Effector CD4-positive, alpha-beta T cell (primary cell): ENCODE data around the gene VAC14.
"Not testable (repeated sequence)": the region's sequence is repeated elsewhere in the genome, so short reads cannot be mapped to it uniquely, and the experiment has no call there.

ENCODE experiments used
- DNase-seq: peaks from one replicate; pipeline ENCODE4 v3.0.0-alpha.2; 2020

Gene VAC14

DNA sequence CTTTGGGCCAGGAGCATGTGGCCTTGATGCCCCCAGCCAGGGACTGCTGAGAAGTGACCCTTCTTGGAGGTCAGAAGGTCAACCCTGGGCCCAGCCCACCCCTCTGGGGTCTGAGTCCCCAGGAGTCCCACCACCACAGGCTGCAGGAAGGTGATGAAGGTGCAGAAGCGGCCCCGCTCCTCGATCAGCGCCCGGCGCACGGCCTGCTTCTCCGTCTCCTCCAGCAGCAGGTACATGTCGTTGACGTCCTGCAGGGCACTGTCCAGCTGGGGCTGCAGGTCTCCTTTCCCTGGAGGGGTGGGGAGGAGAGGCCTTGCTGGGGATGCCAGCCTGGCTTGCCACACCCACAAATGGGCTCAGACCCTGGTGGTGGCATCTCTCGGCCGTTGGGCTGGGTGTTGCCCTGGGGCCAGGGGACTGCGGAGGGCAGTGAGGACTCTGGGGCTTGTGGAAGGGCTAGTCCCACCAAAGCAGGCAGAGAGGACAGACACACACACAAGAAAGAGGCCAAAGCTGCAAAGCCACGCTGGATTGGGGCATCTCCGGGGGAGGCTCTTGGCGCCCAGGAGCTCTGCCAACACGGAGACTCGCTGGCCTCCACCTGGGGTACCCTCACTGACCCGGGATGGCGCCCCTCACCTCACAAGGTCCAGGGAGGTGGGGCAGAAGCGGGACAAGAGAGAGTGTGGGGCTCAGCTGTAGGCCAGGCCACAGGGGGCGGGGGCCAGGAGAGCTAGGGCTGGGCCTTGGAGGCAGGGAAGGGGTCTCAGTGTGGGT lies 122.6 kb downstream of the VAC14 start:
- no peak for DNase-seq

DNA sequence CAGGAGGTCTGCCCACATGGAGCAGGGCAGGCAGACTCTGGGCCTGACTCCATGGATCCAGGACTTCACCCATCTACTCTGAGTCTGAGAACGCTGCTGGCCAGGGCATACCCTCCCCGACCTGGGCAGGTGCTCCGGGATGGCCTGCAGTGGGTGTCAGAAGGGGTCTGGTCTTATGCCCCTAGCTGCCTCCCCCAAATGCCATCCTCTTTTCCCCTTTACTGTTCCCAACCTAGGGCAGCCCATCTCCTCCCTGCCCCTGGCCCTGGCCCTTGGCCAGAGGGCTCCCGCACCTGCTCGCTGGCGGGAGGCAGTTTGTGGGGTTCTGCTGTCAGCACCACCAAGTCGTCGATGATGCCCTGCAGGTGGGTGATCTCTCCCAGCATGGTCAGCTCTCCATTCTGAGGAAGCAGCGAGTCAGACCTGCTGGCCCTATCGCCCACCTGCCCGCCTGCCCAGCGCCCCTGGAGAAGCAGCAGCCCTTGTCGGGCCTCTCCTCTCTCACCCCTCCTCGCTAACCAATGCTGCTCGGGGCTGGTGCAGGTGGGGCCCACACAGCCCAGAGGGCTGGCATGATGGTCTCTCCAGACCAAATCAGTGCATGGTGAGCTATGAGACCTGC lies 123.3 kb downstream of the VAC14 start:
- DNase-seq: no peak

DNA sequence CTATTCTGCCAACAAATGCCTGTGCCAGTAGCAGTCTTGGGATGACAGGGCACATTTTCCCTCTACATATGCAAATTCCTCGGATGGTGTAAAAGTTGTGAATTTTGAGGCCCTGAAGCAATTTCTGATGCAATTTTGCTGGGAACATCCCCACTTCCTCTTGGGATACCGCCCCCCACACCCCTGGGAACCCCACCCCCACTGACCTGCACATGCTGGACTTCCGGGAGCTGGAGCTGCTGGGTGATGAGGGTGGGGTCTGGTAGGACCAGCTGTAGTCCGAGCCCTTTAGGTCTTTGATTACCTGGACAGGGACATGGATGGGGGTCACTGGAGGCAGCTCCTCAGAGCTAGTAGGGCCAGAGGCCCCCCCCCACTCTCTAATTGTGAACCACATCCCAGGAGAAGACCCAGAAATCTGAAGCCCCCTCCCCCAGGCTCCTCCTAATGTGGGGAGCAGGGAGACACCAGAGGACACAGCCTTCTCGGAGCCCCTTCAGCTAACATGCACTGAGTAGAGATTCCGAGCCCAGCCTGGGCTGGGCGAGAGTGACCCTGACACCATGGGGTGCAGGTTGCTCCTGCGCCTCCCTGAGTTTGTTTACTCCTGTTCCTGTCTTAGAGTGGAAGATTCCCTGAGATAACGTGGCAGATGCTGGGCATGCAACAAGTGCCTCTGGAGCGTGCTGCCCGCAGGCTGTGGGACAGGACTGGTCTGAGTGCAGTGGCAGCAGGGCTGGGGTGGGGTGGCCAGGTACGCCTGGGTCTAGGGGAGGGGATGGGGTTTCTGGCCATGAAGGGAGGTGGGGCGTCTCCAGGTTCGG lies 124.1 kb downstream of the VAC14 start:
- DNase-seq: no peak

DNA sequence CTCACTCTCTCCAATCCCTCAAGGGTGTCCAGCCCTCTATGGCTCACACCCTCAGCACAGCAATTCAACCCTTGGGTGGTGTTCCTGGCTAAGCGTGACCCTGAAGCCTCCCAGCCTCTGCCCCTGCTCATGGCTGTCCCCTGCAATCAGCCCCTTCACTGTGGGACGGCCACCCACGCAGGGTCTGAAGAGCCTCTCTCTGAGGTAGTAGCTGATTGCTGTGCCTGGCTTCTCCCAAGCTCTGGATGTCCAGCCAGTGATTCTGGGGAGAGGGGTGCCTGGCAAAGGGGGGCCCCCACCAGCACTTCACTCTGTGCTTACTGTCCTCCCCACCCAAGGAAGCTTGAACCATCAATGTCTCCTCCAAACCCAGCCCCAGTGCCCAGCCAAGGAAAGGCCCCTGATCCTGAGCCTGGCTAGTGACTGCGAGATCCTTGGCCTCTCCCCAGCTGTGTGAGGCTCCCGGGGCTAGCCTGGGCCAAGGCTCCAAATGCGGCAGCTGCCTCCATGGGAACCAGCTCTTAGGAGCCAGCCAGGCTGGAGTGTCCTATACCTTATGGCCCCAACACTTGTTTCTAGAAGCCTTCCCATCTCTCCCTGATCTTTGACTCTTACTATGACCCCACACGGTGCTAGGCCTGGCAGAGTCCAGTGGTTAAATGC lies 125.0 kb downstream of the VAC14 start:
- DNase-seq: no peak

DNA sequence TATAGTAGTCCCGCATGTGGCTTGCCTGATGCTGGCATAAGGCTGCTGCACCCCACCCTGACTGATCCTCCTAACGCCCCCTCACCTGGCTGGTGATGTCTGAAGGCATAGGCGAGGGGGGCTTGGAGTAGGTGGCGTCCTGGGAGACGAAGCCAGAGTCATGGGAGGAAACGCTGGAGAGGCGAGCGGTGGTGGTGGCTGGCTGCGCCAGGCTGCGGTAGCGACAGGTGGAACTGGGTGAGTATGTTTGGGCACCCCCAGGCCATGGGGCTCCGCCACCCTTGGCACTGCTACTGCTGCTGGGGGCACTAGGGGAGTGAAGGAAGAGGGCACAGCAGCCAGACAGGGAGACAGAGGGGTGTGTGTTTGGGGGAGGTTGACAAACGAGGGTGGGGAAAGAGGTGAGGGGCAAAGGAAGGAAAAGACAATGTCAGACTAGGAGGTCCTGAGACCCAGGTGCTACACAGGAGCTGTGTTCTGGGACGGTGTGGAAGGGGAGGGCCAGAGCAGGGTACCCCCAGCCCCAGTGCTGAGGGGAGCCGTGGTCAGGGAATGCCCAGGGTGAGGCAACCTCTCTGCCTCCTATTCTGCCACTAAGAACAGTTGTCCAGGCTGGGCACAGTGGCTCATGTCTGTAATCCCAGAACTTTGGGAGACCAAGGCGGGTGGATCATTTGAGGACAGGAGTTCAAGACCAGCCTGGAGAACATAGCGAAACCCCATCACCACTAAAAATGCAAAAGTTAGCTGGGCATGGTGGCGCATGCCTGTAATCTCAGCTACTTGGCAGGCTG lies 126.5 kb downstream of the VAC14 start:
- DNase-seq: no peak

DNA sequence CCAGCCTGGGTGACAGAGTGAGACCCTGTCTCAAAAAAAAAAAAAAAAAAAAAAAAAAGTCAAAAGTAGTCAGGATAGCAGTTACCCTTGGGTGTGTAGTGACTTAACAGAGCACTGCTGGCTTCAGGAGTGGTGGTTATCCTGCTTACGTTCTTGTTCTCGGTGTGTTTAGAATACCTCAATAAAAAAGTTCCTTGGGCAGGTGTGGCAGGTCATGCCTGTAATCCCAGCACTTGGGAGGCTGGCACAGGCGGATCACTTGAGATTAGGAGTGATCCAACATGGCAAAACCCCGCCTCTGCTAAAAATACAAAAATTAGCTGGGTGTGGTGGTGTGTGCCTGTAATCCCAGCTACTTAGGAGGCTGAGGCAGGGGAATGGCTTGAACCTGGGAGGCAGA lies 130.0 kb downstream of the VAC14 start:
- DNase-seq: not testable (repeated sequence)

DNA sequence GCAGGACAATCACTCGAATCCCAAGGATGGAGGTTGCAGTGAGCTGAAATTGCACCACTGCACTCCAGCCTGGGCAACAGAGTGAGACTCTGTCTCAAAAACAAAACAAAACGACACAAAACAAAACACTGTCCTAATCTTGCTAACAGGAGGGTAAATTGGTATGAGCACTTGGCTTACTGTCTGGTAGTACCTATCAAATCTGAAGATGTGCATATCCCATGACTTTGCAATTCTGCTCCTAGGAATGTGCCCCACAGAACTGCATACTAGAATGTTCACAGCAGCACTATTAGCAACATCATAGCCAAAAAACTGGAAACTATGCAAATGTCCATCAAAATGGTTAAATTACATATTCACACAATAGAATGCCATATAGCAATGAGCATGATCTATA lies 130.8 kb downstream of the VAC14 start:
- DNase-seq: no peak

DNA sequence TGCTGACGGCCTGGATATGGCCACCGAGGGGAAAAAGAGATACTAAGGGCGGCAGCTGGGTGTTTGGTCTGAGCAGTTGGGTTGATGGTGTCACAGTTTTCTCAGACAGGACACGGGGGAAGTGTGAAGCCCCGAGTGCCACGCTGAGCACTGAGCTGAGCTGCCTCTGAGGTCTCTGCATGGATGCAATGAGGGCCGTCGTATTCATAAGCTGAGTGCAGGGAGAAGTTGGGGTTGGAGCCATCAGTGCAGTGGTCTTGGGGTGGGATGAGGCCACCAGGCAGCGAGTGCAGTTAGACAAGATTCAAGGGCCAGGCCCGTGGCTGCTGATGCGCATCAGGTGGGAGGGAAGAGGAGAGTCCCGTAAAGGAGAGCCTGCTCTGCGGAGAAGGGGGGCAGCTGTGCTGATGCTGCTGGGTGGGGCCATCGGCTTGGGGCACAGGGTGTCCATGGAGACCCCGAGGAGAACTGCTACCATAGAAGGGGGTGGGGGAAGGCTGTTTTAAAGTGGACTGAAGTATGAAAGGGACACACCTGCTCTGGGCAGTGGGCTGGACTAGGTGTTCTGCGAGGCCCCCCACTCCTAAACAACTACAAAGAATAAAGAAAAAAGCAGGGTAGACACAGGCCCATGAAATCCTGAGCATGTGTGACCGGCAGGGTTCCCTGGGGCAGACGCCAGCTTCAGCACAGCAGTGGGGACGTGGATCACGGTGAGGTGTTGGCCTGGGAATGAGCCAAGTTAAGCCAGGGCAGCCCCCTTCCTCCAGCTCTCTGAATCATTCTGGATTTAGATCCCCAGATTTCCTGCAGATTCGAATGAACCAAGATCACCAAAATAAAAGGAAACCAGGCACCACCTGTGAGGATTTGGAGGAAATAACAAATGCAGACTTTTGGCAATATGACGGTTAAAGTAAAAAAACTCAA lies 134.9 kb downstream of the VAC14 start:
- DNase-seq: no peak

DNA sequence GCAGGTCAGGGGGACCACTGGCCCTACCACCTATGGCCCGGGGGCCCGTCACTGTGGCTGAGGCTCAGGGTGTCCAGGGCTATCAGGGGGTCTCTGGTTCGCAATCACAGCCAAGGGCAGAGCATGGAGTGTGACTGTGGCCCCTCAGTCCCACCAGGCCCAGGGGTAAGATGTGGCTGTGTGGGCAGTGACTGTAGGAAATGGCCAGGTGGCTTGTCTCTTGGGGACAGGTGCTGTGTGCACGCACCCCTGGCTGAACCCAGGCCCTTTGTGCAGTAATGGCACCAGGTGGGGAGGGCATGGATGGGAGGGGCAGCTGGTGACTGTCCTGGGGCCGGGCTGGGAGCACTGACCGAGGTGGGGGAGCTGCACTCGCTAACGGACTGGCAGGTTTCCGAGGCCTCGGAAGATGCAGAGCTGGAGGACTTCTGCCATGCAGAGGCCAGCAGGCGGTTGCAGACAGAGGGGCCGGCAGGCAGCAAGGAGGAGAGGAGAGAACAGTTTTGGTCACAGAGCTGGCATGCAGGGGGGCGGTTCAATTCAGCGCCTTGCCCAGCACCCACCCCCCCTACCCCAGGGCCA lies 135.8 kb downstream of the VAC14 start:
- DNase-seq: no peak

DNA sequence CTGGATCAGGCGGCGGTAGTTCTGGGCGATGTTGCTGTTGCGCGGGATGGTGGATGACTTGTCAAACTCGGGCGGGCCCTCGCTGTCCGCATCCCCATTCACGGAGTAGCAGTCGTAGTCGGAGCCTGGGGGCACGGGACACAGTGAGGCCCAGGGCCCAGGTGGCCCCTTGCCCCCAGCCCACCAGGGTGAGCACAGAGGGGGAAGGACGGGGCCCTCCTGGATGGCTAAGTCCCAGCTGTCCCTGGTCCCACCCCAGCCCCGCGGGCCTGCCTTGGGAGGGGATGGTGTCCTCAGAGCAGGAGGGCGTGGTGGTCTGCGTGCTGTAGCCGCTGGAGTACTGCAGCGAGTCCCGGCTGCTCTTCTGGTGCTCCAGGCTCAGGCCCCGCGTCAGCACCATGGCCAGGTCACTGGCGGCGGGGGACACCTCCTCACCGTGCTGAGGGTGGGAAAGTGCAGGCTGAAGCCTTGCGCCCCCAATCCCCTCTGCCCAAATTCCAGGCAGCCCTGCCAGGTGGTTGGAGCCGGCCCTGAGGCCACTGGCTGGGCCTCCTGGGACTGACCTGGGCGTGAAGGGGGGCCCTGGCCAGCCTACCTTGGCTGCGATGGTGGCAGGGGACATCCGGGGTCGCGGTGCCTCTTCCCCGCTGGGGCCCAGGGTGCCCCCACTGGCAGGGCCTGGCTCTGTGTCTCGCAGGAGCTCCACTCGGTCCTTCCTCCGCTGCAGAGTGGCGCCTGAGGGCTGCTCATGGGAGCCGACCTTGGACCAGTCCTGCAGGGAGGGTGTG lies 136.4 kb downstream of the VAC14 start:
- no peak for DNase-seq

DNA sequence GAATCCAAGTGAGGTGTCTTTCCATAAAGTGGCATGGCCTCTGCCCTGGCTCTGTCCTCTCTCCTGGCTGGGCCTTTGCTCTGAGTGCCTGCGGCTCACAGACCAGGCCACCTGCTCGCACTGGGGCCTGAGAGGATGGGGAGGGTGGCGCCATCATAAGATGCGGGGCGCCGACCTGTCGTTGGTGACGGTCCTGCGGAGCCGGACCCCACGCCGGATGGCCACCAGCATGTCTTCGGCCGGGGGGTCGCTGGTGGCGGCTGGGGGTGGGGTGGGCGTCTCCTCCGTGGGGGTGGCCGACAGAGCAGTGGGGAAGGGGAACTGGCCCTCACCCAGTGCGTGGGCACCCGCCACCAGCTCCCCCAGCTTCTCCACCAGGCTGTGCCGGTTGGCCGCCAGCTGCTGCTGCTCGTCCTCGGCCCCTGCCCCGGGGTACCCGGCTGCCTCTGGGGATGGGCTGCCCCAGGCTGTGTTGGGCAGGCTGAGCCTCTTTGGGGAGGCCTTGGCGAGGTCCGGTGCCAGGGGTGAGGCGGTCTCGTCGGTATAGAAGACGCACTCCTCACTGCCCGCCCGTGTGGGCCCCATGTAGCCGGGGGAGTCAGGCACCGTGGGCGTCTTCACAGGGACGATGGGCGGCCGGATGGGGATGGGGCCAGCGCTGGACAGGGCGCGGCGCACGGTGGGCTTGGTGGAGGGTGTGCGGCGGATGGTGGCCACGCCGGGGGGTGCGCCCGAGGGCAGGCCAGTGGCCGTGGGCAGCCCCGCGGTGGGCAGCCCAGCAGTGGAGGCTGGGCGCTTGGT lies 137.2 kb downstream of the VAC14 start:
- DNase-seq: no peak

DNA sequence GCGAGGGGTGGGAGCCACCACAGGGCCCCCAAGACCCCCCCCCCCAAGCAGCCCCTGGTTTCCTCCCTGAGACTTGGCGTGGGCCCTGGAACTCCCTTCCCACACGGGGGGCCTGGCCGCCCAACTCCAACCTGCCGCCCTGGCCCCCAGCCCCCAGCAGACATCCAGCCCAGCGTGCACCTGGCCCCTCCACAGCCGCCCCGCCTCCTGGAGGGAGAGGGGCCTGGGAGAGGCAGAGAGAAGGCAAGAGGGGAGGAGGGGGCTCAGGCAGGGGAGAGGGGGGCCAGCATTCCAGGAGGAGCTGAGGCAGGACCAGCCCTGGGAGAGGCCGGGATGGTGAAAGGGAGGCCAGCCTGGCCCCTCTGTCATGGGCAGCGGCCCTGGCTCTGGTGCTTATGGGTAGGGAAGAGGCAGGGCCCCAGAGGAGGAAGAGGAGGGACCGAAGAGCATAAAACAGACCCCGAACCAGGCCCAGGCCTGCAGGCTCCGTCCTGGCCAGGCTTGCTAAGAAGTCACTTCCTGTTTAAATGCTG lies 137.9 kb downstream of the VAC14 start:
- DNase-seq: no peak

DNA sequence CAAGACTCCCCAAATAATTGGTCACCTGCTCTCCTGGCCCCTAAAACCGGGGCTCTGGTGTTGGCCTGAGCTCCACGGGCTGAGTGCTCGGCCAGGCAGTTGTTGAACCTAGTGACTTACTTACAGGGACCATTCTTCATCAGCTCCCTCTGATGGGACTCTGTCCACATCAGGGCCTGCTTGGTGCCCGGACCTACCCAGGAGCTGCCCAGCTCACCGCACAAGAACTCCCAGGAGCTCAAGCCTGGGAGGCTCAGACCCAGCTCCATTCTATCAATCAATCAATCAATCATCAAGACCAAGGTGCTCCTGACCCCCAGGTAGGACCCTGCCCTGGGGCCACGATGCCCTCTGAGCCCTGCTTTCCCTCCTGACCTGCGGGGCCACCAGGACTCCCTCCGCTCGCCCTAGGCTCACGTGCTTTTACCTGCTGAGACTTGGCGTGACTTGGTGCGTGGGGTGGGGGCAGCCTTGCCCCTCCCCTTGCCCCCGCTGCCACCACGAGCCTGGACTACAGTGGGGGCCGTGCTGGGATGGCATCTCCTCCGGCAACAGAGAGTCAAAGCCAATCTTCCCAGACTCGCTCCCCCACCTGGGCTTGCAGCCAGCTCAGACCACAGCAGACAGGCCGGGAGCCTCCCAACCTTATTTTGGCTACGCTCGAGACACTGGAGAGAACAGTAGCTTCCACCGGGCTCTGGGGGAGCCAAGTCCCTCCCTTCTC lies 138.9 kb downstream of the VAC14 start:
- DNase-seq: no peak

DNA sequence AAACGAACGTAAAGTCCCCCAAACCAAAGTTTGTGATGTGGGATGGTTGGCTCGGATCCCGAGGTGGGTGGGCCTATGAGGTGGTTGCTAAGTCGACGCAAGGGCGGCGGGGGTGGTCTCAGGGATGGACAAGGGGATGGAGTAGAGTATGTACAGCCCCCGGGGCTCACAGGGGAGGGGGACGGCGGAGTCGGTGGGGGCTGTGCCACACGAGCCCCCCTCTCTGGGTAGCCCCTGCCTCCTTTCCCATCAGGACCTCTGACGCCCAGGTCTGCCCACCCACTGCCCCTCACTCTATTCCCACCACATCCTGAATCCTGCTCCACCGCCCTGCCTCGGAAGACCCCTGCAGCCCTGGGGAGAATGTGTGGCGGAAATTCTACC lies 139.4 kb downstream of the VAC14 start:
- DNase-seq: no peak

DNA sequence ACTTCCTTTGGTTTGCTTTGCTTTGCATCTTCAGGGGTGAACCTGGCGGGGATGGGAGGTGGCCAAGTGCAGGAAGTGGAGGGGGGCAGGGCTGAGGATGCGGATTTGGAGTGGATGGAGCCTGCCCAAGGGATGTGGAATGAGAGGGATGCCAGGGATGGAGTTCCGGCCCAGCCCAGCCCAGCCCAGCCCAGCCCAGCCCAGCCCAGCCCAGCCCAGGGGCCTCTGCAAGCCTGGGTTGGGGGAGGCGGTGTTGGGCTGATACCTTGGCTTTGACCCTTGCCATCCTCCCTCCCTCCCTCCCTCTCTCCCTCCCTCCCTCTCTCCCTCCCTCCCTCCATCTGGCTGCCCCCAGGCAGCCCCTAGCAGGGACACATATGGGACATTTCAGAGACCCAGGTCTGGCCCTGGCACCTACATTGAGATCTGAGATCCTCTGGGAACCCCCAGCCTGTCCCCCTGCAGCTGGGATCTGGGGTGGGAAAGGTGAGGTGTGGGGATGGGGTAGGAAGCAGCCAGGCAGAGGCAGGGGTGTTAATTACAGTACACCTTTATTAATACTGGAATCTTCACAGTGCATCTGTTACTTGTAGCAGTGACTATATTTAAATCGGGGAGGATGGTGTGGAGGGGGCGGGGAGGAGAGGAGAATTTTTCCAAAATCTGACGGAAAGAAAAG lies 140.1 kb downstream of the VAC14 start:
- DNase-seq: no peak

DNA sequence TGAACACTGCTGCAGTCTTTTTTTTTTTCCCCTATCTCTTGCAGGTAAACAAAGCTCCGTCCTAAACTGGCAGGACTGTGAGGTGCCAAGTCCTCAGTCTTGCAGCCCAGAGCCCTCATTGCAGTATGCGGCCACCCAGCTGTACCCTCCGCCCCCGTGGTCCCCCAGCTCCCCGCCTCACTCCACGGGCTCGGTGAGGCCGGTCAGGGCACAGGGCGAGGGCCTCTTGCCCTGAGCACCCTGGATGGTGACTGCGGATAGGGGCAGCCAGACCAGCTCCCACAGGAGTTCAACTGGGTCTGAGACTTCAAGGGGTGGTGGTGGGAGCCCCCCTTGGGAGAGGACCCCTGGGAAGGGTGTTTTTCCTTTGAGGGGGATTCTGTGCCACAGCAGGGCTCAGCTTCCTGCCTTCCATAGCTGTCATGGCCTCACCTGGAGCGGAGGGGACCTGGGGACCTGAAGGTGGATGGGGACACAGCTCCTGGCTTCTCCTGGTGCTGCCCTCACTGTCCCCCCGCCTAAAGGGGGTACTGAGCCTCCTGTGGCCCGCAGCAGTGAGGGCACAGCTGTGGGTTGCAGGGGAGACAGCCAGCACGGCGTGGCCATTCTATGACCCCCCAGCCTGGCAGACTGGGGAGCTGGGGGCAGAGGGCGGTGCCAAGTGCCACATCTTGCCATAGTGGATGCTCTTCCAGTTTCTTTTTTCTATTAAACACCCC lies 140.8 kb downstream of the VAC14 start:
- DNase-seq: no peak

DNA sequence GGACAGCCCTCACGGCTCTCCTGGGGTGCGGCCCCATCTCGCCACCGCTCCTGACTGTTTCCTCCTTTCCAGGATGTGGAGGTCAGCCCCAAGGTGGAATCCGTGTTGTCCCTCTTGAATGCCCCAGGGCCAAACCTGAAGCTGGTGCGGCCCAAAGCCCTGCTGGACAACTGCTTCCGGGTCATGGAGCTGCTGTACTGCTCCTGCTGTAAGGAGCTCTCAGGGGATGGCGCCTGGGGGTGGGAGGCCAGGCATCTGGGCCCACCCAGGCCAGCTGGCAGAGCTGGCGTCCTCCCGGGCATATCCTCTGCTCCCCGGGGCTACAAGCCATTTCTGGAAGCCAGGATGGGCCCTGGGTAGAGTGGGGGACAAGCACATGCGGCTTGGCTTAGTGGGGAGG lies 141.4 kb downstream of the VAC14 start:
- DNase-seq: no peak
